K562 (cell line): ENCODE measurements around the gene GNGT2. TPM values are rescaled to one million over a fixed set of nuclear protein-coding genes. Genes with fewer than 3 reads are reported as not detected.

ENCODE experiments used
- AFF4 ChIP-seq: sonication (generic); formaldehyde crosslinking; IDR thresholded peaks from 2 replicates; pipeline ENCODE4 v1.8.0; 2023; ENCODE audit warnings: mild to moderate bottlenecking, missing genetic modification reagents
- CBX8 ChIP-seq: fragments of 200-600 bp; sonication (generic); IDR thresholded peaks from 2 replicates; pipeline ENCODE4 v1.6.1; 2012; ENCODE audit warnings: borderline replicate concordance, mixed run types, low read depth, mild to moderate bottlenecking, moderate library complexity, mixed read lengths, low read length, control low read depth, inconsistent platforms; ENCODE audit not compliant: poor library complexity, severe bottlenecking; ENCODE audit errors: extremely low read depth
- CHCHD3 ChIP-seq: fragments of 250-450 bp; sonication (Bioruptor Pico); IDR thresholded peaks from 2 replicates; pipeline ENCODE4 v2.1.2; 2022; ENCODE audit warnings: mild to moderate bottlenecking
- ELK1 ChIP-seq: sonication (generic); formaldehyde crosslinking; IDR thresholded peaks from 2 replicates; pipeline ENCODE4 v1.8.1; 2022; ENCODE audit warnings: missing genetic modification reagents
- HEY1 ChIP-seq: fragments of 250-450 bp; sonication (Bioruptor Pico); IDR thresholded peaks from 2 replicates; pipeline ENCODE4 v1.5.0; 2020; ENCODE audit warnings: mild to moderate bottlenecking, moderate library complexity, borderline replicate concordance
- HMGN3 ChIP-seq: IDR thresholded peaks from 2 replicates; pipeline ENCODE4 v1.6.1; 2011; ENCODE audit warnings: borderline replicate concordance, low read depth, mild to moderate bottlenecking, mixed read lengths, low read length; ENCODE audit not compliant: insufficient read length; ENCODE audit errors: extremely low read depth
- KDM5B ChIP-seq: fragments of 200-600 bp; sonication (generic); IDR thresholded peaks from 2 replicates; pipeline ENCODE4 v1.6.1; 2012; ENCODE audit warnings: low read depth, mild to moderate bottlenecking, moderate library complexity, low read length, control low read depth, inconsistent platforms; ENCODE audit not compliant: insufficient replicate concordance
- L3MBTL2 ChIP-seq: fragments of 450-650 bp; IDR thresholded peaks from 2 replicates; pipeline ENCODE4 v1.6.1; 2016; ENCODE audit warnings: mild to moderate bottlenecking, moderate library complexity
- MAZ ChIP-seq, 2 experiments: fragments of 450-650 bp in 1 of 2; sonication (generic) in 1 of 2; formaldehyde crosslinking; IDR thresholded peaks in 1 of 2; conservative IDR thresholded peaks in 1 of 2; 2 replicates each; pipeline versions ENCODE4 v1.4.0 to v1.5.0; 2020; ENCODE audit warnings: mild to moderate bottlenecking in 1 of 2, missing genetic modification reagents in 1 of 2
- MTF1 ChIP-seq: fragments of 250-450 bp; sonication (Bioruptor Pico); IDR thresholded peaks from 2 replicates; pipeline ENCODE4 v1.9.0; 2021; ENCODE audit warnings: moderate library complexity, mild to moderate bottlenecking, inconsistent platforms, borderline replicate concordance
- NR2C2 ChIP-seq, 2 experiments: fragments of 200-800 bp in 1 of 2; sonication (Bioruptor generic) in 1 of 2; sonication (generic) in 1 of 2; formaldehyde crosslinking in 1 of 2; IDR thresholded peaks; 2 replicates each; pipeline versions ENCODE4 v1.6.1 to v1.8.0; 2016 to 2022; ENCODE audit warnings: mild to moderate bottlenecking in 1 of 2, missing compliant biosample characterization in 1 of 2, missing genetic modification characterization in 1 of 2, missing genetic modification reagents in 1 of 2
- PKNOX1 ChIP-seq: fragments of 450-650 bp; IDR thresholded peaks from 2 replicates; pipeline ENCODE4 v1.6.1; 2016
- PML ChIP-seq: IDR thresholded peaks from 2 replicates; pipeline ENCODE4 v1.6.1; 2012; ENCODE audit warnings: low read length, inconsistent platforms
- RBM25 ChIP-seq: fragments of 200-400 bp; formaldehyde crosslinking; IDR thresholded peaks from 2 replicates; pipeline ENCODE4 v1.6.1; 2018; ENCODE audit warnings: low read length, low read depth, moderate library complexity; ENCODE audit not compliant: severe bottlenecking
- YBX1 ChIP-seq: fragments of 450-650 bp; IDR thresholded peaks from 2 replicates; pipeline ENCODE4 v1.7.1; 2016; ENCODE audit warnings: mild to moderate bottlenecking
- ZFP1 ChIP-seq: fragments of 450-650 bp; formaldehyde crosslinking; IDR thresholded peaks from 2 replicates; pipeline ENCODE4 v1.4.0; 2020; ENCODE audit warnings: mild to moderate bottlenecking, mixed read lengths
- ZNF75A ChIP-seq: fragments of 450-650 bp; formaldehyde crosslinking; IDR thresholded peaks from 2 replicates; pipeline ENCODE4 v1.4.0; 2020; ENCODE audit warnings: mild to moderate bottlenecking
- polyA plus RNA-seq, 8 experiments: library from polyadenylated mRNA; depleted of rRNA in 4 of 8; stranded (reverse) in 5 of 8; unstranded in 3 of 8; fragments of >200 nt; fragmentation: Nextera tagmentation in 2 of 8; fragmentation: Illumina TruSeq in 1 of 8; extraction: Ambion mirVana in 2 of 8; extraction: Trizol in 1 of 8; gene quantifications; 2 replicates each; pipeline versions ENCODE4 v1.2.1 to v1.2.3, GENCODE V29; 2011 to 2014; ENCODE audit warnings: inconsistent platforms in 1 of 8, missing spikeins in 1 of 8
- total RNA-seq, 7 experiments: library from RNA; depleted of rRNA in 6 of 7; stranded (reverse); fragments of >200 nt in 6 of 7; fragmentation: Illumina TruSeq in 2 of 7; extraction: Trizol in 2 of 7; gene quantifications; 2 replicates each; pipeline versions ENCODE4 v1.2.1 to v1.2.3, GENCODE V29; 2011 to 2021; ENCODE audit warnings: low replicate concordance in 1 of 7
- TF ChIP-seq, protein P1 (sequence below): IDR thresholded peaks from 2 replicates; pipeline ENCODE4 v1.6.1; 2012; ENCODE audit warnings: low read depth, low read length, improper control_type of control experiment, borderline replicate concordance

Gene GNGT2
- total and polyA plus RNA-seq, 9 of the 15 experiments (the other 6 are each of a cell fraction or from before 2014, with no cell fraction given), result not detected

- TF ChIP-seq CBX8, result no peak
- TF ChIP-seq MTF1 (CRISPR knock-in tag), result no peak
- peak; percentile 48; the same call in 1 of the 2 replicates for TF ChIP-seq L3MBTL2
- TF ChIP-seq ZFP1, result no peak
- TF ChIP-seq ZNF75A, result no peak
- no peak for TF ChIP-seq YBX1
- TF ChIP-seq PKNOX1, result no peak
- TF ChIP-seq ELK1 (CRISPR knock-in tag), result no peak
- TF ChIP-seq RBM25, result peak; percentile 70
- no peak for TF ChIP-seq HMGN3
- TF ChIP-seq MAZ (CRISPR knock-in tag; conservative IDR thresholded peaks at IDR 0.05 in 1 of 2, IDR thresholded peaks at IDR 0.05 in 1 of 2), result 0 out of 4 replicates have a peak, but pooled peaks of 1 of the 2 experiments have one; percentile 18
- TF ChIP-seq, protein P1, sequence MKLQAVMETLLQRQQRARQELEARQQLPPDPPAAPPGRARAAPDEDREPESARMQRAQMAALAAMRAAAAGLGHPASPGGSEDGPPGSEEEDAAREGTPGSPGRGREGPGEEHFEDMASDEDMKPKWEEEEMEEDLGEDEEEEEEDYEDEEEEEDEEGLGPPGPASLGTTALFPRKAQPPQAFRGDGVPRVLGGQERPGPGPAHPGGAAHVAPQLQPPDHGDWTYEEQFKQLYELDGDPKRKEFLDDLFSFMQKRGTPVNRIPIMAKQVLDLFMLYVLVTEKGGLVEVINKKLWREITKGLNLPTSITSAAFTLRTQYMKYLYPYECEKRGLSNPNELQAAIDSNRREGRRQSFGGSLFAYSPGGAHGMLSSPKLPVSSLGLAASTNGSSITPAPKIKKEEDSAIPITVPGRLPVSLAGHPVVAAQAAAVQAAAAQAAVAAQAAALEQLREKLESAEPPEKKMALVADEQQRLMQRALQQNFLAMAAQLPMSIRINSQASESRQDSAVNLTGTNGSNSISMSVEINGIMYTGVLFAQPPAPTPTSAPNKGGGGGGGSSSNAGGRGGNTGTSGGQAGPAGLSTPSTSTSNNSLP, result no peak
- no peak for TF ChIP-seq NR2C2 (CRISPR knock-in tag; IDR thresholded peaks at IDR 0.05)
- TF ChIP-seq NR2C2 (tag; IDR thresholded peaks at IDR 0.05), result no peak
- no peak for TF ChIP-seq HEY1 (CRISPR knock-in tag)
- TF ChIP-seq AFF4 (CRISPR knock-in tag), result no peak
- peak; percentile 39 for TF ChIP-seq KDM5B
- no peak for TF ChIP-seq PML
- no peak for TF ChIP-seq CHCHD3 (CRISPR knock-in tag)
Observed at GRCh38 chr17:49230636-49231562, 20.5 kb upstream of the GNGT2 start, which contains the start of gene PHOSPHO1 (continued).
